ENCODE data around the gene WDFY4.

The WDFY4 gene

GRCh38 chr10:48656914-48657305 lies 27.8 kb upstream of the WDFY4 start:
- no peak for DNase-seq

- no peak for DNase-seq
Measured at GRCh38 chr10:48657416-48657815, 27.3 kb upstream of the WDFY4 start.

- peak; percentile 65 for DNase-seq
Measured at GRCh38 chr10:48658243-48658974, 26.3 kb upstream of the WDFY4 start.

GRCh38 chr10:48658975-48659269 lies 25.8 kb upstream of the WDFY4 start:
- DNase-seq: no peak

- peak; percentile 23 for DNase-seq
Measured at GRCh38 chr10:48659790-48660189, 24.9 kb upstream of the WDFY4 start.

GRCh38 chr10:48661441-48661840 lies 23.2 kb upstream of the WDFY4 start:
- DNase-seq: no peak

GRCh38 chr10:48667960-48668590 lies 16.6 kb upstream of the WDFY4 start:
- no peak for DNase-seq

- DNase-seq: peak; percentile 79
Measured at GRCh38 chr10:48670978-48671913, 13.4 kb upstream of the WDFY4 start.

- DNase-seq: no peak
Measured at GRCh38 chr10:48671914-48672595, 12.6 kb upstream of the WDFY4 start.

GRCh38 chr10:48672596-48673265 lies 11.9 kb upstream of the WDFY4 start:
- no peak for DNase-seq

GRCh38 chr10:48677625-48678024 lies 7.0 kb upstream of the WDFY4 start:
- DNase-seq: no peak

- DNase-seq: no peak
Measured at GRCh38 chr10:48678041-48678440, 6.6 kb upstream of the WDFY4 start.

GRCh38 chr10:48681740-48682139 lies 2.9 kb upstream of the WDFY4 start:
- no peak for DNase-seq

GRCh38 chr10:48682265-48682664 lies 2.4 kb upstream of the WDFY4 start:
- no peak for DNase-seq

- DNase-seq: no peak
Measured at GRCh38 chr10:48683424-48683823, 1.2 kb upstream of the WDFY4 start.

GRCh38 chr10:48683868-48684267 lies 805 bp upstream of the WDFY4 start:
- DNase-seq: no peak

GRCh38 chr10:48684463-48684791 lies 246 bp upstream of the WDFY4 start:
- no peak for DNase-seq

- DNase-seq: no peak
Measured at GRCh38 chr10:48685731-48686130, 1.1 kb downstream of the WDFY4 start.

GRCh38 chr10:48690791-48691660 lies 6.4 kb downstream of the WDFY4 start:
- no peak for DNase-seq

GRCh38 chr10:48691812-48692528 lies 7.3 kb downstream of the WDFY4 start:
- peak; percentile 37 for DNase-seq

- DNase-seq: no peak
Measured at GRCh38 chr10:48692748-48693147, 8.1 kb downstream of the WDFY4 start.

All from NCI-H146 (cell line).